HEK293 (cell line): ENCODE data around the gene GRM5.
"Not testable (repeated sequence)": the region's sequence is repeated elsewhere in the genome, so short reads cannot be mapped to it uniquely, and the experiment has no call there.

Source experiments
- CTCF ChIA-PET: fragments of 350-600 bp; formaldehyde crosslinking; extraction: SDS; loops from one replicate; lab custom pipeline; 2021; ENCODE audit warnings: antibody characterized with exemption; lab: Yijun Ruan, JAX
- POLR2A ChIA-PET: fragments of 300-600 bp; formaldehyde crosslinking; extraction: SDS; loops from one replicate; lab custom pipeline; 2020; ENCODE audit warnings: antibody characterized with exemption, inconsistent platforms; lab: Yijun Ruan, JAX
- H3K27ac ChIP-seq: fragments of 200-500 bp; sonication (Bioruptor generic); 2 replicates; pipeline ENCODE4 v1.5.1; 2014; ENCODE audit warnings: low read depth, low read length, control low read depth, inconsistent platforms; ENCODE audit errors: extremely low read depth
- H3K36me3 ChIP-seq, 2 experiments: fragments of 200-500 bp in 1 of 2; sonication (Bioruptor generic) in 1 of 2; 1 replicate in 1 of 2; 2 replicates in 1 of 2; pipeline ENCODE4 v1.5.1; 2014 to 2017; ENCODE audit warnings: inconsistent platforms in 2 of 2, low read length in 2 of 2; ENCODE audit not compliant: control insufficient read depth in 2 of 2, insufficient read depth in 1 of 2
- H3K4me1 ChIP-seq: fragments of 200-500 bp; sonication (Bioruptor generic); 2 replicates; pipeline ENCODE4 v1.5.1; 2014; ENCODE audit warnings: mild to moderate bottlenecking, low read length, inconsistent platforms; ENCODE audit not compliant: control insufficient read depth, insufficient read depth
- H3K4me3 ChIP-seq: 2 replicates; pipeline ENCODE4 v1.5.1; 2011; ENCODE audit warnings: low read depth, mild to moderate bottlenecking, control low read depth, low read length, moderate library complexity
- H3K9me3 ChIP-seq: fragments of 200-500 bp; sonication (Bioruptor generic); 2 replicates; pipeline ENCODE4 v1.5.1; 2014; ENCODE audit warnings: low read depth, low read length, inconsistent platforms; ENCODE audit not compliant: control insufficient read depth, insufficient read depth
- GLI2 ChIP-seq: fragments of 450-650 bp; formaldehyde crosslinking; IDR thresholded peaks from 2 replicates; pipeline ENCODE4; 2017; ENCODE audit warnings: missing biosample characterization, missing genetic modification characterization, low read depth, borderline replicate concordance
- SETDB1 ChIP-seq: IDR thresholded peaks from one replicate; pipeline ENCODE4 v1.6.1; 2017; ENCODE audit warnings: mild to moderate bottlenecking, low read length, moderate library complexity, mixed read lengths; ENCODE audit not compliant: insufficient read length
- TRIM28 ChIP-seq: IDR thresholded peaks from 2 replicates; pipeline ENCODE4 v1.6.1; 2011; ENCODE audit warnings: low read length, control low read depth, borderline replicate concordance
- ZNF132 ChIP-seq: fragments of 450-650 bp; formaldehyde crosslinking; IDR thresholded peaks from 2 replicates; pipeline ENCODE4 v1.5.1; 2017; ENCODE audit warnings: missing biosample characterization, missing genetic modification characterization, borderline replicate concordance
- ZNF37A ChIP-seq: fragments of 450-650 bp; IDR thresholded peaks from 2 replicates; pipeline ENCODE4 v1.5.1; 2018; ENCODE audit warnings: missing biosample characterization, missing genetic modification characterization
- ZNF48 ChIP-seq: fragments of 450-650 bp; formaldehyde crosslinking; IDR thresholded peaks from 2 replicates; pipeline ENCODE4 v1.5.1; 2016; ENCODE audit warnings: missing biosample characterization, missing genetic modification characterization
- ZNF530 ChIP-seq: fragments of 450-650 bp; formaldehyde crosslinking; IDR thresholded peaks from 2 replicates; pipeline ENCODE4 v1.5.1; 2016; ENCODE audit warnings: low read depth, missing biosample characterization, missing genetic modification characterization
- ZNF623 ChIP-seq: fragments of 450-650 bp; formaldehyde crosslinking; IDR thresholded peaks from 2 replicates; pipeline ENCODE4 v1.5.1; 2016; ENCODE audit warnings: missing biosample characterization, missing genetic modification characterization
- ZNF747 ChIP-seq: fragments of 450-650 bp; formaldehyde crosslinking; IDR thresholded peaks from 2 replicates; pipeline ENCODE4 v1.5.1; 2016; ENCODE audit warnings: missing biosample characterization, missing genetic modification characterization
- TF ChIP-seq, protein P1 (sequence below): fragments of 450-650 bp; formaldehyde crosslinking; IDR thresholded peaks from 2 replicates; pipeline ENCODE4 v1.5.1; 2016; ENCODE audit warnings: missing biosample characterization, missing genetic modification characterization

Gene GRM5

DNA sequence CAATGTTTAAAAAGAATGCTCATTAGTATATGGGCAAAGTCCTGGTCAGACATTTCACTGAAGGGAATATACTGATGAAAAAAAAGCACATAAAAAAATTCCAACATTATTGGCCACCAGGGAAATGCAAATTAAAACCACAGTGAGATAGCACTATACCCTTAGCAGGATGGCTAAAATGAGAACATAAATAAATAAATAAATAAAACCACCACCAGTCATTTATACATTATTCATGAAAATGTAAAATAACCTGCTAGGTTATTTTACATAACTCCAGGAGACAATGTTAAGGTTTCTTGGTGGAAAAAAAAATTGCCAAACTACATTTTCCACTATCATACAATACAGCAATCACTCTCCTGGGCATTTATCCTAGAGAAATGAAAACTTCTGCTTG, 64.9 kb downstream of the GRM5 start:
- H3K4me3 ChIP-seq, H3K27ac ChIP-seq, H3K36me3 ChIP-seq, H3K4me1 ChIP-seq, H3K9me3 ChIP-seq, POLR2A ChIA-PET: not testable (repeated sequence)
- CTCF ChIA-PET = interaction anchor here (1.2 kb wide), 1 partner anchor 375 kb away, joined by 3 read pairs; no protein-coding TSS in a partner anchor

DNA sequence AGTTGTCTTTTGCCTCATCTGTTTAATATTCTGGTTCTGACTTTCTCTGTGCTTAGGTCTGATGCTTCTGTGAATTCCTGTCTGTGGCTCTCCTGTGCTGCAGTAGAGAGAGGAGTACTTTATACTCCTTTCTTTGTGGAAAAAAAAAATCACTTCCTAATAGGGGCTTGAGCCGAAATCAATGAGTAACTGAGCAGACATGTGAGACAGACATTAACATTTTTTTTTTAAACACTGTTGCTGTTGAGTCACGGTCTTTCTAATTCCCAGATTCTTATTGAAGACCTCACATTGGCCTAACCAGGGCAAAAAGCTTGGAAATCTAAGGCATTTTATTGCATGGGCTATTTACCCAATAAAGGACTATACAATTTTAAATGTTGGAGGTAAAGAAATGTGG, 86.1 kb downstream of the GRM5 start:
- CTCF ChIA-PET = no interaction called here
- POLR2A ChIA-PET = no interaction called here
- H3K4me3 ChIP-seq = no peak overlapping the region
- H3K4me1 ChIP-seq = no peaks in the 10 kb centered on the region
- H3K9me3 ChIP-seq = no peaks in the 10 kb centered on the region
- no peaks in the 10 kb centered on the region for H3K36me3 ChIP-seq
- no peak overlapping the region for H3K27ac ChIP-seq
- TF ChIP-seq, protein P1, sequence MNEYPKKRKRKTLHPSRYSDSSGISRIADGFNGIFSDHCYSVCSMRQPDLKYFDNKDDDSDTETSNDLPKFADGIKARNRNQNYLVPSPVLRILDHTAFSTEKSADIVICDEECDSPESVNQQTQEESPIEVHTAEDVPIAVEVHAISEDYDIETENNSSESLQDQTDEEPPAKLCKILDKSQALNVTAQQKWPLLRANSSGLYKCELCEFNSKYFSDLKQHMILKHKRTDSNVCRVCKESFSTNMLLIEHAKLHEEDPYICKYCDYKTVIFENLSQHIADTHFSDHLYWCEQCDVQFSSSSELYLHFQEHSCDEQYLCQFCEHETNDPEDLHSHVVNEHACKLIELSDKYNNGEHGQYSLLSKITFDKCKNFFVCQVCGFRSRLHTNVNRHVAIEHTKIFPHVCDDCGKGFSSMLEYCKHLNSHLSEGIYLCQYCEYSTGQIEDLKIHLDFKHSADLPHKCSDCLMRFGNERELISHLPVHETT (tag by site-specific recombination) = no peak
- no peak for TF ChIP-seq ZNF48 (tag by site-specific recombination)
- TF ChIP-seq ZNF747 (tag by site-specific recombination) = no peak
- no peak for TF ChIP-seq ZNF623 (tag by site-specific recombination)
- TF ChIP-seq ZNF132 = no peak
- TF ChIP-seq ZNF530 (tag by site-specific recombination) = no peak

DNA sequence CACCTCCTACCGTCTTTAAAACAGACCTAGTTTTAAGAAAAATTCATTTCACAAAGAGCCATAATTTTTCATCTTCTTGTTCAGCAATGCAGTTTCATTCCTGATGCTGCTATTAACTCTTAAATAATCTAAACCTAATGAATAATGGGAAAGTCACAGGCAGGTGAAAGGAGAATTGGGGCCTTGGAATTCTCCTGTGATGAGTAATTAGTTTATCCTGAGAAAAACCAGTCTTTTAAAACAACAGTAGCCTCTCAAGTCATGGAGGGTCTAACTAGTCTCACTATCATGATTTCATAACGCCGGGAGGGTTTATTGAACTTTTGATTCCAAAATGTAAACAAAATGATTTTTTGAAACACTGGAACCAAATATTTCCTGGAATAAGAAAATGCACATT, 86.8 kb downstream of the GRM5 start:
- H3K9me3 ChIP-seq, H3K4me3 ChIP-seq, H3K27ac ChIP-seq, CTCF ChIA-PET, H3K36me3 ChIP-seq, H3K4me1 ChIP-seq, POLR2A ChIA-PET: not testable (repeated sequence)

DNA sequence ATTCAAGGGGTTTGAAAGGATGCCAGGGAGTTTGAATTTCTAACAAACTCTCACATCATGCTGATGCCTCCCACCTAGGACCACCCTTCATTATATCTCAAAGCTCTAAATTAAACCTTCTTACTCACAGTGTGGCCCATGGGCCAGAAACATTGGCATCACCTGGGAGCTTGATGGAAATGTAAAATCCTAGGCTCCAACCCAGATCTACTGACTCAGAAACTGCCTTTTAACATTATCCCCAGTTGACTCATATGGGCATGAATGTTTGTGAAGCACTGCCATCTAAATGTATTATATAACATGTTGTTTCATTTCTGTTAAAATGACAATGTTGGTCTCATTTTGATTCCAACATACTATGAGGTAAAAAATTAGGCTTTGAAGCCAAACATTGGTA, 90.3 kb downstream of the GRM5 start:
- H3K4me1 ChIP-seq, CTCF ChIA-PET: not testable (repeated sequence)

DNA sequence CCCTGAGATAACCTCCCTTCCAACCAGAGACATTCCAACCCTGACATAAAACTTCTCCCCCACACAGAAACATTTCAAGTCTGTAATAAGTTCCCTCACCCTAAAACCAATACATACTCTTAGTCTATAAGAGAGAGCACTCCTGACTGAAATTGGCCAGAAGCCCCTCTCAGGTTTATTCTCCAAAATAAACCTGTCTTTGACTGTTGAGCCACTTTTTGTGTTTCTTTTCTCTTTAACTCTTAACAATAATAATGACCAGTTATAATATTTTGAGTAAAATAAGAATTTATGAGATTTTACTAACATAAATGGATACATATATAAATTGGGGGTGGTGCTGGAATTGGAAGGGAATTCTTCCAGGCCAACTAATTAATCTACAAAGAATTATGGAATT, 93.6 kb downstream of the GRM5 start:
- H3K4me1 ChIP-seq = no peaks in the 10 kb centered on the region
- ChIA-PET POLR2A (no interaction called here), CTCF (no interaction called here)
- TF ChIP-seq SETDB1 = peak; percentile 39
- no peak for TF ChIP-seq ZNF37A (tag by site-specific recombination)
- TF ChIP-seq GLI2 (tag by site-specific recombination) = no peak
- no peak for TF ChIP-seq TRIM28
- no peaks in the 10 kb centered on the region for H3K36me3 ChIP-seq
- no peaks in the 10 kb centered on the region for H3K9me3 ChIP-seq
- H3K4me3 ChIP-seq = no peak overlapping the region
- H3K27ac ChIP-seq = no peak overlapping the region

More for the DNA sequence above, 90.3 kb downstream of the GRM5 start:
- H3K27ac ChIP-seq, H3K9me3 ChIP-seq, H3K36me3 ChIP-seq, H3K4me3 ChIP-seq, POLR2A ChIA-PET: not testable (repeated sequence)

DNA sequence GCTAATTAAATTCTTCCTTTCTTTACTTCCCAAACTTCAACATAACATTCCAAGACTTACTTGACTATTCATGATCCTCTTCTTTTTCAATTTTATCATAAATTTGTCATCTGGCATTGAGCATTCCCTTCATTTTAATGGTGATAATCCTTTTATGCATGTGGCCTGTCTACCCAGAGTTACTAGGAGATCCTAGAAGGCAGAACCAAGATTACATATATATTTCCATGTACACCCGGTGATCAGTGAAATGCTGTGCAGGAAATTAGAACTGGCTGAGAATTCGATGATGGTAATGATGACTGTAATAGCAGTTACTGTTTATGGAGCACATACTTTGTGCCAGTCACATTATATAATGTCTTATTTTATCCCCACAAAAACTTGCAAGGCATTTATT, 104.2 kb downstream of the GRM5 start:
- H3K27ac ChIP-seq, H3K9me3 ChIP-seq, POLR2A ChIA-PET, H3K36me3 ChIP-seq, CTCF ChIA-PET, H3K4me3 ChIP-seq, H3K4me1 ChIP-seq: not testable (repeated sequence)

DNA sequence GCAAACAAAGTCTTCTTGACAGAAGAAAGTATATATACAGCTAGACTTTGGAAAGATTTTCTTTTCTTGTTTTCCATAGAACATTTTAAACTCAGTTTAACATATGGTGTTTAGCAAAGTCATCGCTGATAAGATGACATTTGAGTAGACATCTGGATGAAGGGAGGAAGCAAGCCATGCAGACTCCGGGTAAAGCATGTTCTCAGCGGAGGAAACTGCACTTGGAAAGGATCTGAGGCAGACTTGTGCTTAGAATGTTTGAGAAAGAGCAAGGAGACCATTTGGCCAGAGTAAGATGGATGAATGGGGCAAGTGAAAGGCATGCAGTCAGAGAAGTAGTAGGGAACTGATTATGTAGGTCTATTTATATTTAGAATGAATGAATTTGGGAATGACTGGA, 105.9 kb downstream of the GRM5 start:
- CTCF ChIA-PET, H3K27ac ChIP-seq, H3K36me3 ChIP-seq, H3K4me1 ChIP-seq, H3K4me3 ChIP-seq, H3K9me3 ChIP-seq, POLR2A ChIA-PET: not testable (repeated sequence)
